ENCODE results near the gene AOPEP. TPM values are rescaled to one million over a fixed set of nuclear protein-coding genes. Genes with fewer than 3 reads are reported as not detected.

The AOPEP gene
- total and polyA plus RNA-seq, 9 of the 15 experiments (the other 6 are each of a cell fraction or from before 2014, with no cell fraction given), result 4.5 to 19.3 (median 13.5) TPM

- no peaks in the 10 kb centered on the region for H3K27me3 ChIP-seq (ENCODE audit: control insufficient read depth in 2 of 2, insufficient read depth in 2 of 2, low read length in 2 of 2)
- no peaks in the 10 kb centered on the region for H3K4me1 ChIP-seq (replicated peaks in 1 of 2; ENCODE audit: control insufficient read depth in 2 of 2, insufficient read depth in 2 of 2, low read length in 2 of 2)
- FAIRE-seq (no peak), DNase-seq (ENCODE audit: extremely low read depth in 1 of 4, low spot score in 3 of 4) (no peak), ATAC-seq (no peak)
- ChIA-PET POLR2A (no interaction called here), CTCF (ENCODE audit: low intra/inter-chr PET ratio) (no interaction called here)
- no peaks in the 10 kb centered on the region for H3K36me3 ChIP-seq (ENCODE audit: control insufficient read depth, insufficient read depth, low read length)
- in situ Hi-C loops (cut with MboI) (no loop called here), intact Hi-C loops (cut with micrococcal nuclease) (loop anchor here (5.0 kb wide), 1 partner anchor 134 kb away; no protein-coding TSS in a partner anchor)
- 80% methylated on average over 4 of the region's 4 CpGs for WGBS (ENCODE audit: insufficient coverage, low coverage, missing lambda C conversion rate)
- H3K4me3 ChIP-seq, result no peak overlapping the region
- H3K9me3 ChIP-seq (replicated peaks; ENCODE audit: control insufficient read depth, insufficient read depth, low read depth, low read length), result no peaks in the 10 kb centered on the region
- H3K9me1 ChIP-seq (ENCODE audit: control insufficient read depth, insufficient read depth, low read length), result no peaks in the 10 kb centered on the region
- H3K27ac ChIP-seq (ENCODE audit: extremely low read depth, low read depth, low read length), result no peak overlapping the region
- no peak overlapping the region for H2AFZ ChIP-seq (ENCODE audit: low read depth, low read length)
- no TSS peak for BruUV-seq (replicated peaks)
- no peaks in the 10 kb centered on the region for H3K79me2 ChIP-seq (ENCODE audit: control insufficient read depth, insufficient read depth, low read length)
- TF ChIP-seq SIN3B (IDR thresholded peaks at IDR 0.05; ENCODE audit: low read depth) (no peak), THRAP3 (IDR thresholded peaks at IDR 0.05; ENCODE audit: borderline replicate concordance) (no peak), NR2C1 (IDR thresholded peaks at IDR 0.05) (no peak), NR2C1 (tag; IDR thresholded peaks at IDR 0.05) (no peak), JUN (IDR thresholded peaks at IDR 0.05; ENCODE audit: borderline replicate concordance, low read depth, low read length) (no peak), JUN (CRISPR knock-in tag; IDR thresholded peaks at IDR 0.05; ENCODE audit: borderline replicate concordance) (no peak), RHOXF2B (CRISPR knock-in tag; conservative IDR thresholded peaks at IDR 0.05) (no peak), GABPB1 (CRISPR knock-in tag; IDR thresholded peaks at IDR 0.05) (no peak), EHMT2 (IDR thresholded peaks at IDR 0.05) (no peak), BMI1 (IDR thresholded peaks at IDR 0.05; ENCODE audit: low read length) (no peak), NR0B1 (IDR thresholded peaks at IDR 0.05; ENCODE audit: partially characterized antibody) (no peak), PTTG1 (tag; IDR thresholded peaks at IDR 0.05; ENCODE audit: low read depth) (no peak), BRF2 (IDR thresholded peaks at IDR 0.05; ENCODE audit: borderline replicate concordance, insufficient read depth, insufficient read length) (no peak), SRSF3 (IDR thresholded peaks at IDR 0.05; ENCODE audit: insufficient read depth, low read length) (no peak)
- no peaks in the 10 kb centered on the region for H4K20me1 ChIP-seq (replicated peaks; ENCODE audit: control insufficient read depth, insufficient read depth, low read length)
- H3K4me2 ChIP-seq (ENCODE audit: insufficient read depth, low read length), result no peak overlapping the region
- H3K9ac ChIP-seq (ENCODE audit: insufficient read depth in 1 of 2, low read depth in 2 of 2, low read length in 2 of 2), result no peak overlapping the region
Measured at GRCh38 chr9:95133325-95133705, 406.8 kb downstream of the AOPEP start.

Data from K562 (cell line).